Chondrocyte (in vitro differentiated cells): ENCODE measurements around the gene EPHA6. TPM values are rescaled to one million over a fixed set of nuclear protein-coding genes. Genes with fewer than 3 reads are reported as not detected.
"Not testable (repeated sequence)": the region's sequence is repeated elsewhere in the genome, so short reads cannot be mapped to it uniquely, and the experiment has no call there.

ENCODE experiments used
- DNase-seq: peaks from one replicate; pipeline ENCODE4 v3.0.0; 2021; ENCODE audit warnings: mixed read lengths, low spot score
- H3K27ac Mint-ChIP-seq: one replicate; pipeline ENCODE4 v1.8.0; 2021; ENCODE audit warnings: mild to moderate bottlenecking, moderate library complexity, mixed read lengths; ENCODE audit not compliant: unreplicated experiment
- H3K27me3 Mint-ChIP-seq: 2 replicates; pipeline ENCODE4 v1.8.0; 2021; ENCODE audit warnings: low read depth, mixed read lengths
- H3K36me3 Mint-ChIP-seq: 2 replicates; pipeline ENCODE4 v1.8.0; 2021; ENCODE audit warnings: low read depth, mixed read lengths
- H3K4me1 Mint-ChIP-seq: 2 replicates; pipeline ENCODE4 v1.8.0; 2021; ENCODE audit warnings: low read depth, mild to moderate bottlenecking, mixed read lengths
- H3K4me3 Mint-ChIP-seq: one replicate; pipeline ENCODE4 v1.8.0; 2021; ENCODE audit warnings: mild to moderate bottlenecking, moderate library complexity, mixed read lengths; ENCODE audit not compliant: unreplicated experiment
- H3K9me3 Mint-ChIP-seq: 2 replicates; pipeline ENCODE4 v1.8.0; 2021; ENCODE audit warnings: low read depth, mixed read lengths
- total RNA-seq: library from RNA; stranded (reverse); gene quantifications from 3 replicates; pipeline ENCODE4 v1.2.1, GENCODE V29; 2021
- TF ChIP-seq, protein P1 (sequence below): fragments of 200-600 bp; sonication (generic); IDR thresholded peaks from 2 replicates; pipeline ENCODE4 v1.5.0; 2021; ENCODE audit warnings: antibody characterized with exemption, mild to moderate bottlenecking, moderate library complexity

Gene EPHA6
- total RNA-seq, 1 donor from 2014 or later: 0.62 TPM

DNA sequence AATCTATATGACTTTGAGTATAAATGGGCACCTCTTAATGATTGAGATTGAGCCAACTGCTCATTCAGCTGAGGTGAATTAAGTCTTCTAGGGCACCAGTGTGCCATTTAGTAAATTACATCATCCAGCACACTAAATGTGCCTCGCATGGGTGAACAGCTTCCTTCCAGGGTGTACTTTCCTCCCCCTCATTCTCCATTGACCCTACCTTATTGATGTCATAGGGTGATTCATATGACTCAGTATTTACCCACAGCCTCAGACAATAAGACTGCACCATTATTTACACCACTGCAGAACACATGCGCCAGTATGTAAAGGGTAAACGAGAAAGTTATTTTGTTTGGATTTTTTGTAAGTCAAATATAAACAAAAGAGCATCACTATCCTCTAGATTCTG is 765.0 kb downstream of the EPHA6 start:
- H3K36me3 Mint-ChIP-seq: no peaks in the 10 kb centered on the region
- DNase-seq: no peak
- TF ChIP-seq, protein P1, sequence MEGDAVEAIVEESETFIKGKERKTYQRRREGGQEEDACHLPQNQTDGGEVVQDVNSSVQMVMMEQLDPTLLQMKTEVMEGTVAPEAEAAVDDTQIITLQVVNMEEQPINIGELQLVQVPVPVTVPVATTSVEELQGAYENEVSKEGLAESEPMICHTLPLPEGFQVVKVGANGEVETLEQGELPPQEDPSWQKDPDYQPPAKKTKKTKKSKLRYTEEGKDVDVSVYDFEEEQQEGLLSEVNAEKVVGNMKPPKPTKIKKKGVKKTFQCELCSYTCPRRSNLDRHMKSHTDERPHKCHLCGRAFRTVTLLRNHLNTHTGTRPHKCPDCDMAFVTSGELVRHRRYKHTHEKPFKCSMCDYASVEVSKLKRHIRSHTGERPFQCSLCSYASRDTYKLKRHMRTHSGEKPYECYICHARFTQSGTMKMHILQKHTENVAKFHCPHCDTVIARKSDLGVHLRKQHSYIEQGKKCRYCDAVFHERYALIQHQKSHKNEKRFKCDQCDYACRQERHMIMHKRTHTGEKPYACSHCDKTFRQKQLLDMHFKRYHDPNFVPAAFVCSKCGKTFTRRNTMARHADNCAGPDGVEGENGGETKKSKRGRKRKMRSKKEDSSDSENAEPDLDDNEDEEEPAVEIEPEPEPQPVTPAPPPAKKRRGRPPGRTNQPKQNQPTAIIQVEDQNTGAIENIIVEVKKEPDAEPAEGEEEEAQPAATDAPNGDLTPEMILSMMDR: no peak

DNA sequence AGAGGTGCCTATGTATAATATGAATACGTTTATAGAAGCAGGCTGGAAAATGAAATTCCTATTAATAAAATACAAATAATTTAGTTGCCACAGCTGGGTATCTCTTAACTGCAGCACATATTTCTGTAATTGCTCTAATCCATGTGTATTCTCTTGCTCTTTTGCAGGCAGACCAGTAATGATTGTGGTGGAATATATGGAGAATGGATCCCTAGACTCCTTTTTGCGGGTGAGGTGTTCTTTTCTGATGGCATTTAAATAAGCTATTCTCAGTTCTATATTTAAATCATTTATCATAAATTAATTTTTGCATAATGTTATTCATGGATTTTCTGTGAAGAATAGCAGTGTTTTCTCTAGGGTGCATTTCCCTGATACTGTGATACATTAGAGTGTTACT is 796.2 kb downstream of the EPHA6 start:
- Mint-ChIP-seq H3K4me3 (no peak overlapping the region), H3K9me3 (peaks cover 2% of the 10 kb centered on the region), H3K27ac (no peak overlapping the region), H3K36me3 (no peaks in the 10 kb centered on the region), H3K4me1 (no peaks in the 10 kb centered on the region), H3K27me3 (peaks cover 8% of the 10 kb centered on the region)
- TF ChIP-seq, protein P1: no peak
- no peak for DNase-seq

More for the DNA sequence above, 765.0 kb downstream of the EPHA6 start:
- Mint-ChIP-seq H3K27ac (no peak overlapping the region), H3K9me3 (no peaks in the 10 kb centered on the region), H3K4me1 (no peaks in the 10 kb centered on the region), H3K27me3 (peaks cover 8% of the 10 kb centered on the region), H3K4me3 (no peak overlapping the region)

DNA sequence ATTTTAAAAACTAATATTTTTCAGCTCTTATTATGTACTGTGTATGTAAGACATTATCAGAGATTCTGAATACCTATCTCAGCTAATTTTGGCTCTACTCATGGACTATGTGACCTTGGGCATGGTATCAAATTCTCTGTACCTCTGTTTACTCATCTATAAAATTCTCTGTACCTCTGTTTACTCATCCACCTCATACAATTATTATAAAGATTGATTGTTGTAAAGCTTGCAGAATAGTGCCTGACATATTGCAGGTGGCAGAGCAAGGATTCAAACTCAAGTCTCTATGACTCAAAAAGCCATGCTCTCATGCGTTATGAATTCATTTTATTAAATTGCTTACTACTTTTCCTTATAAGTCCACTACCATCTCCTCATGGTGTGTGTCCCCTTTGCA is 798.2 kb downstream of the EPHA6 start:
- TF ChIP-seq, protein P1: no peak
- Mint-ChIP-seq H3K36me3 (no peaks in the 10 kb centered on the region), H3K27ac (no peak overlapping the region), H3K4me1 (no peaks in the 10 kb centered on the region), H3K4me3 (no peak overlapping the region), H3K27me3 (peaks cover 8% of the 10 kb centered on the region), H3K9me3 (peaks cover 6% of the 10 kb centered on the region)
- no peak for DNase-seq

DNA sequence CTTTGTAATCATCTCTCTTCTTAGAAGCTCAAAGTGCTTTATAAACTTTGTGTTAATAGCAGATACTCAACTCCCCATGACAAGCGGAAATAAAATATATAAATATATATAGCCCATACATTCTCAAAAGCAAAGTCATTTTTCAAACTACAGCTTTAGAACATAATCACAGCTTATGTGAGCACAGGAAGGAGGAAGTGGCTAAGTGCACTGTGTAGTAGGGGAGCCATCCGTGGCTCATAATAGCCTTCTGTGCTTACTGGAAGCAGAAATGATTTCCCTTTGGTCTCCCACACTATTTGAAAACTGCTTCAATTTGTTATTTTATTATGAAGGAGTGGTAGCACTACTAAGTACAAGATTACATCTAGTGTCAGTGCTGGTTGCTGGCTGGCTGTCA is 798.7 kb downstream of the EPHA6 start:
- Mint-ChIP-seq H3K4me1 (no peaks in the 10 kb centered on the region), H3K36me3 (no peaks in the 10 kb centered on the region), H3K27me3 (peaks cover 8% of the 10 kb centered on the region), H3K4me3 (no peak overlapping the region), H3K27ac (no peak overlapping the region), H3K9me3 (peaks cover 11% of the 10 kb centered on the region)
- DNase-seq: no peak
- TF ChIP-seq, protein P1: no peak

DNA sequence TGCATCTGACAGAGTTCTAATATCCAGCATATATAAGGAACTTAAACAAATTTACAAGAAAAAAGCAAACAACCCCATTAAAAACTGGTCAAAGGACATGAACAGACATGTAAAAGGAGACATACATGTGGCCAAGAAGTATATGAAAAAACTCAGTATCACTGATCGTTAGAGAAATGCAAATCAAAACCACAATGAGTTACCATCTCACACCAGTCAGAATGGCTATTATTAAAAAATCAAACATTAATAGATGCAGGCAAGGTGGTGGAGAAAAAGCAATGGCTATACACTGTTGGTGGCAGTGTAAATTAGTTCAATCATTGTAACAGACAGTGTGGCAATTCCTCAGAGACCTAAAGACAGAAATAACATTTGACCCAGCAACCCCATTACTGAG is 806.1 kb downstream of the EPHA6 start:
- not testable (repeated sequence) for H3K36me3 Mint-ChIP-seq, H3K27me3 Mint-ChIP-seq, H3K4me3 Mint-ChIP-seq, H3K27ac Mint-ChIP-seq, H3K4me1 Mint-ChIP-seq, DNase-seq
- peaks cover 12% of the 10 kb centered on the region for H3K9me3 Mint-ChIP-seq

DNA sequence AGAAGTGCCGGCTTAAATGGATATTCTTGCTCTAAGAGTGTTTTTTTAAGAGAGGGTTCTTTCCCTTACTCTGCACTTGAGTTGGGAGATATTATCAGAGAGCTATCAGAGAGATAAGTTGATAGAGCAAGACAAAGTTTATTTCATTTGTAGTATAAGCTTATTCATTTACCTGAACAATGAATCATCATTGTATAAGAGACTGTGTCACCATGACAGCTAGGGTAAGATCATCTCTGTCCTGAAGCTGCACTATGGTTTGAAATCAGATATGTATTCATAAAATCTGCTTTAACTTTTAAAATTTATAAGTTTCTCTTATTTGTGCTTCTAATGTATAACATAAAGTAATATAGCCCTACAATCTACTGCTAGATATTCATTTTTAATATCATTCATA is 822.1 kb downstream of the EPHA6 start:
- TF ChIP-seq, protein P1: no peak

More for the DNA sequence above, 822.1 kb downstream of the EPHA6 start:
- H3K4me3 Mint-ChIP-seq: no peak overlapping the region
- peaks cover 7% of the 10 kb centered on the region for H3K27me3 Mint-ChIP-seq
- DNase-seq: no peak
- no peaks in the 10 kb centered on the region for H3K36me3 Mint-ChIP-seq
- no peaks in the 10 kb centered on the region for H3K9me3 Mint-ChIP-seq
- H3K27ac Mint-ChIP-seq: no peak overlapping the region
- H3K4me1 Mint-ChIP-seq: no peaks in the 10 kb centered on the region
